A204.1 (cell line): ENCODE results near the gene PTEN.

Source experiments
- FAIRE-seq: peaks from 2 replicates; lab custom pipeline; 2012; peaks lifted over from hg19 to GRCh38; lab: Jason Lieb, UNC

The PTEN gene

GRCh38 chr10:87923233-87923632 lies 59.8 kb downstream of the PTEN start:
- no peak for FAIRE-seq

- FAIRE-seq: no peak
These were observed 62.1 kb downstream of the PTEN start for GRCh38 chr10:87925570-87925969.

- FAIRE-seq: no peak
These were observed 63.7 kb downstream of the PTEN start for GRCh38 chr10:87927091-87927490.

GRCh38 chr10:87928996-87929395 lies 65.6 kb downstream of the PTEN start:
- no peak for FAIRE-seq

- FAIRE-seq: no peak
These were observed 66.7 kb downstream of the PTEN start for GRCh38 chr10:87930141-87930540.

- FAIRE-seq: no peak
These were observed 67.8 kb downstream of the PTEN start for GRCh38 chr10:87930934-87931835.

- no peak for FAIRE-seq
These were observed 68.4 kb downstream of the PTEN start for GRCh38 chr10:87931836-87932230.

GRCh38 chr10:87935290-87936141 lies 72.1 kb downstream of the PTEN start:
- peak; percentile 65 for FAIRE-seq

GRCh38 chr10:87940210-87940609 lies 76.8 kb downstream of the PTEN start:
- FAIRE-seq: no peak

- no peak for FAIRE-seq
These were observed 79.6 kb downstream of the PTEN start for GRCh38 chr10:87942884-87943527.

- no peak for FAIRE-seq
These were observed 82.6 kb downstream of the PTEN start for GRCh38 chr10:87945984-87946383.

- FAIRE-seq: no peak
These were observed 89.2 kb downstream of the PTEN start for GRCh38 chr10:87952612-87953011.

GRCh38 chr10:87956055-87956454 lies 92.6 kb downstream of the PTEN start:
- no peak for FAIRE-seq

- FAIRE-seq: no peak
These were observed 94.3 kb downstream of the PTEN start for GRCh38 chr10:87957702-87958101.

GRCh38 chr10:87960230-87960629 lies 96.8 kb downstream of the PTEN start:
- FAIRE-seq: no peak

GRCh38 chr10:87961314-87961713 lies 97.9 kb downstream of the PTEN start:
- no peak for FAIRE-seq

- FAIRE-seq: no peak
These were observed 103.0 kb downstream of the PTEN start for GRCh38 chr10:87966459-87966858.

- peak; percentile 14 for FAIRE-seq
These were observed 110.2 kb downstream of the PTEN start for GRCh38 chr10:87973635-87974034.

- FAIRE-seq: no peak
These were observed 110.7 kb downstream of the PTEN start for GRCh38 chr10:87974130-87974529.

- no peak for FAIRE-seq
These were observed 111.3 kb downstream of the PTEN start for GRCh38 chr10:87974769-87975168.

GRCh38 chr10:87976101-87976743 lies 112.8 kb downstream of the PTEN start:
- no peak for FAIRE-seq

- FAIRE-seq: no peak
These were observed 114.7 kb downstream of the PTEN start for GRCh38 chr10:87978166-87978565.
